COR-L47 (cell line): ENCODE data around the gene CCL16.
A peak's percentile ranks its signal among the peaks of the same experiment; 100 is the strongest.
"Not testable (repeated sequence)": the region's sequence is repeated elsewhere in the genome, so short reads cannot be mapped to it uniquely, and the experiment has no call there.

Source experiments
- DNase-seq: peaks from one replicate; lab custom pipeline; 2025; lab: John Stamatoyannopoulos, UW

The CCL16 gene

GRCh38 chr17:35938492-35938891, 42.8 kb downstream of the CCL16 start:
- DNase-seq, result not testable (repeated sequence)

GRCh38 chr17:35936063-35936462, 45.2 kb downstream of the CCL16 start:
- no peak for DNase-seq

GRCh38 chr17:35934760-35935159, 46.5 kb downstream of the CCL16 start:
- no peak for DNase-seq

GRCh38 chr17:35932586-35932985, 48.7 kb downstream of the CCL16 start:
- no peak for DNase-seq

GRCh38 chr17:35931794-35932425, 49.4 kb downstream of the CCL16 start:
- DNase-seq, result no peak

- DNase-seq, result peak; percentile 83
Measured at GRCh38 chr17:35930211-35931065, 50.9 kb downstream of the CCL16 start, which contains the start of gene RDM1. Gene RDM1, minus strand, starts transcription at chr17:35930773. Its CDS starts 46 bp downstream, at chr17:35930727.

- no peak for DNase-seq
Measured at GRCh38 chr17:35927714-35928113, 53.6 kb downstream of the CCL16 start.
